HG02763 (cell line): ENCODE measurements around the gene MARCO.
"Not testable (repeated sequence)": the region's sequence is repeated elsewhere in the genome, so short reads cannot be mapped to it uniquely, and the experiment has no call there.

ENCODE experiments used
- ATAC-seq: cut with Tn5 transposase; IDR thresholded peaks from one replicate; pipeline ENCODE4 v1.9.1; 2021; ENCODE audit warnings: mild to moderate bottlenecking, moderate library complexity; ENCODE audit not compliant: unreplicated experiment

Gene MARCO

GRCh38 chr2:118925981-118926380 is 16.0 kb upstream of the MARCO start:
- no peak for ATAC-seq

GRCh38 chr2:118929059-118929458 is 12.9 kb upstream of the MARCO start:
- no peak for ATAC-seq

- no peak for ATAC-seq
Observed at GRCh38 chr2:118932949-118933348, 9.0 kb upstream of the MARCO start.

DNA sequence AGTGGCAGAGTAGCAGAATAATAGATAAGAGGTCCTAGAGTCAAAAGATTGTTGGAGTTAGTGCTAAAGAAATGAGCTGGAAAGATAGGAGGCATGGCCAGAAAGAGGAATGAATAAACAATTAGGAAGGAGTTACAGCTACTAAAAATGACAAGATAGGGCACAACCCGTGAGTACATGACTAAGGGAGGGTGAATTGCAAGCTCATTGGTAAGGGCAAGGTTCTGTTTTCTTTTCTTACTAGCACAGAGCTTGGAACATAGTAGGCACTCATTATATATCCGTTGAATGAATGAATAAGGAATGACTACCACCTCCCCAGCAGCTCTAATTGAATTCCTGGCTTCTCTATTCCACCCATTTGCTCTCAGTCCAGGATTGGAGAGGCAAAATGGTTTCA is 5.7 kb upstream of the MARCO start:
- ATAC-seq, result no peak

- no peak for ATAC-seq
Observed at GRCh38 chr2:118936936-118937335, 5.1 kb upstream of the MARCO start.

GRCh38 chr2:118937817-118938216 is 4.2 kb upstream of the MARCO start:
- ATAC-seq, result no peak

GRCh38 chr2:118939994-118940393 is 2.0 kb upstream of the MARCO start:
- ATAC-seq, result no peak

DNA sequence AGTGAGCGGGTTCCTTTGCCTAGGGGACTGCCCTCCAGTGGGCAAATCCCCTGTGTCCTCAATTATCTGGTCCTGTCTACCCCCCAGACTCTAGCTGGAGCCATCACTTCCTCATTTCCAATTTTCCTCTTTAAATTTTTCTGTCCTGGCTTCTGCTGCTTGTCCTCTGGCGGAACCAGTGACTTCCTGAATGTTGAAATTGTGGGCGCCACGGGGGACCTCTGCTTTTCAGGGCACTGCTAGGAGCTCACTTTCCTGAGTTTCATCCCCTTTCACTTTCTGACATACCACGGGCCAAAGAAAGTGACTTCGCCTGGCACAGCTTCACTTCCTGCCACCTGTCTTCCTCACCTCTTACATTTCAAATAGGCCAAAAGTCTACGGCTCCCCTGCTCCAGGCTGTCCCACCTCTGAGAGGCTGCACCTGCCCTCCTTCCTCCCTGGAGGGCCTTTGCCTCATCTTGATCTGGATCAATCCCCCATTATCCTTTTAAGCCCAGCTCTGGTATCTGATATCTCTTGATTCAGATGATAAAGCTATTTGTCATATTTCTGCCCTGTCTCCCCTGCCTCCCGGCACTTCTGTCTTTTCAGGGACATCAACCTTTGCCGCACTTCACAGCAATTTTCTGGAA is 1.4 kb upstream of the MARCO start:
- no peak for ATAC-seq

- no peak for ATAC-seq
Observed at GRCh38 chr2:118943286-118943685, 1.3 kb downstream of the MARCO start.

- ATAC-seq, result no peak
Observed at GRCh38 chr2:118945881-118946280, 3.9 kb downstream of the MARCO start.

DNA sequence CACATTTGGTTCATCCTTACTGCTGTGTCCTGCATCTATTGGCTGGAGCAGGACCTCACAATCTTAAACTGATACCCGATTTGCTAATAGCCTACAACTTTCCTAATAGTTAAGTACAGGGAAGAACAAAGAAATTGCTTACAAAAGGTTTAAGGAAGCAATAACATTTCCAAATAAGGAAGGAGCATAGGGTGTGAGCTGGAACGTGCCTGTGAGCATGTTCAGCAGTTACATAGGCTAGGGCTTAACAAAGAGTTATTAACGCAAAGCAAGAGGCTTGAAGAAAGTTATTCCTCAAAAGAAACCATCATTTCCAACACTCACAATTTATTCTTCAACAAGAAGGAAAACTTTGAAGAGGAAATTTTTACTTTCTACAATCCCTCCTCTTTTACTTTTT is 6.3 kb downstream of the MARCO start:
- not testable (repeated sequence) for ATAC-seq

- no peak for ATAC-seq
Observed at GRCh38 chr2:118954297-118955060, 12.5 kb downstream of the MARCO start.

DNA sequence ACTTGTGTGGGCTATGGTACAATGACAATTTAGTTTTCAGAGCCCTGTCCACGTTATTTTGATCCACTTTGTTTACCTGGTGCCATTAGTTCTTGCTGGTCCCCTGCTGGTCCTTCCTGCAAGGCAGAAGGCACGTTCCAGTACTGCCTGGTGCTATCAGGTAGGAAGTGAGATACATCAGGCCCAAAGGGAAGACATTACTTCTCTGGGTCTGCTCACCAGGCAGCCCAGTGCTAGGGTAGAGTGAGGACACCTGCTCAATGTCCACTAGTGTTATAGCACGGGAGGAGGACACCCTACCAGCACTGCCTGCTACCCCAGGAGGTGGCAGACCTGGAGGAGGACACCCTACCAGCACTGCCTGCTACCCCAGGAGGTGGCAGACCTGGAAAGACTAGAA is 23.7 kb downstream of the MARCO start:
- ATAC-seq, result no peak

GRCh38 chr2:118967124-118967880 is 25.3 kb downstream of the MARCO start:
- no peak for ATAC-seq

DNA sequence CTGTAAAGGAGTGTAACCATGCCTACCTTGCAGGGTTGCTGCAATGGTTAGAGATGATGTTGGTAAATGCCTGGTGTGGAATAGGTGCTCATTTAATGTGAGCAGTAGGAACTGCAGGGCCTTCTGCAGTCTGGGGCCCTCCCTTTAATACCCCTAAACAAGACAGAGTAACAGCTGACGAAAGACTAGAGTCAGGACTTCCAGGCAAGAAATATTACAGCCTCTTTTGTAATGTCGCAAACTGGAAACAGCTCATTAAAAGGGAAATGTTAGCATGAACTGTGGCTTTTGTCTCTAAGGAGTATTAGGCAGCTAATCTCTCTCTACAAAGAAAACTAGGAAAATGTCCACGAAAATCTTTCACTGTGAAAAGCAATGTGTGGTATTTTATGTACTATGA is 26.0 kb downstream of the MARCO start:
- ATAC-seq, result no peak

DNA sequence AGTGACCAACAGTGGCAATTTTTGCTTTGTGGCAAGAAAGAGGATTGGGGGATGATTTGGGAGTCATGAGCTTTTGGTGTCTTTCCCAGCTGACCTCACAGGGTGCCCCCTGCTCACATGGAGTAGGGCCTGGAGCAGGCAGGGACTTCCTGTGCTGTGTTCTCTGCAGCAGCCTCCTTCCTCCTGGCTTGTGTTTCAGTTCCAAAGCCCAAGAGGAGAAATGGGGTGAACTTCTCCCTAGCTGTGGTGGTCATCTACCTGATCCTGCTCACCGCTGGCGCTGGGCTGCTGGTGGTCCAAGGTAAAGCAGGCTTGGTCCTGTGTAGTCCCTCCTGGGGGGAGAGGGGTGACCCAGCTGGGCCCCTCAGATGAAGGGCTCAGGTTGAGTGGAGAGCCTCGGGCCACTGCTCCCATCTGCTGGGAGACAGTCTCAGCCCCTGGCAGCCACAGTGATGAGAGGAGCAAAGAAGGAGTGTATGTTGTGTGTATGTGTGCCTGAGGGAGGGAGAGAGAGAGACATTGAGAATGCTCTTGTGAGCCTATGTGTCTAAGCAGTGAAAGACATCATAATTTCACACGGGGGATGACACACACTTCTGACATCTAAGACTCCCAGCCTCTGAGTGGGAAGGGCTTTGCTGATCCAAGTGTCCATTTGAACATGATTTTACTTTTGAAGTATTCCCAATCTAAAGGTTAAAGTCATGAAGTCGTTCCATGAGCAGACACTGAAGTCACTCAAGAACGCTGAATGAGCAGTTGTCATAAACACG is 27.2 kb downstream of the MARCO start:
- no peak for ATAC-seq

DNA sequence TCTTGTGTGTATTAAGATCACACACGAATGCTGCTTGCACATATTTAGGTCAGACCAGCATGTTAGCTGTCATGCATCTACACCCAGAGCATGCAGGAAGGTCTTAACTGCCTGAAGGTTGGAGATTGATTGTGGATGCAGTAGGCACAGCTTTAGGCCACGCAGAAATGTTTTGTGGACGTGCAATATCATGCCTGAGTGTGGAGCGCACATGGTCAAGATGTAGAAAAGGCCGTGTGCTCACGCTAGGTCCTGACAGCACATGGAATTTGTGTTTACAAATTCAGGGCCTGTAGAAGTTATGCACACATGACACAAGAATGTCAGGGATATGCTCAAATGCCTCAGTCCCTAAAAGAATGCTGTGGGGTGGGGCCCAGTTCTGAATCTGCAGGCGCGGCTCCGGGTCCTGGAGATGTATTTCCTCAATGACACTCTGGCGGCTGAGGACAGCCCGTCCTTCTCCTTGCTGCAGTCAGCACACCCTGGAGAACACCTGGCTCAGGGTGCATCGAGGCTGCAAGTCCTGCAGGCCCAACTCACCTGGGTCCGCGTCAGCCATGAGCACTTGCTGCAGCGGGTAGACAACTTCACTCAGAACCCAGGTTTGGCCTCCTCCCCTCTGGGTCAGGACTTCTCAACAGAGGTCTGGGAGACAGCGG is 27.9 kb downstream of the MARCO start:
- ATAC-seq, result no peak

DNA sequence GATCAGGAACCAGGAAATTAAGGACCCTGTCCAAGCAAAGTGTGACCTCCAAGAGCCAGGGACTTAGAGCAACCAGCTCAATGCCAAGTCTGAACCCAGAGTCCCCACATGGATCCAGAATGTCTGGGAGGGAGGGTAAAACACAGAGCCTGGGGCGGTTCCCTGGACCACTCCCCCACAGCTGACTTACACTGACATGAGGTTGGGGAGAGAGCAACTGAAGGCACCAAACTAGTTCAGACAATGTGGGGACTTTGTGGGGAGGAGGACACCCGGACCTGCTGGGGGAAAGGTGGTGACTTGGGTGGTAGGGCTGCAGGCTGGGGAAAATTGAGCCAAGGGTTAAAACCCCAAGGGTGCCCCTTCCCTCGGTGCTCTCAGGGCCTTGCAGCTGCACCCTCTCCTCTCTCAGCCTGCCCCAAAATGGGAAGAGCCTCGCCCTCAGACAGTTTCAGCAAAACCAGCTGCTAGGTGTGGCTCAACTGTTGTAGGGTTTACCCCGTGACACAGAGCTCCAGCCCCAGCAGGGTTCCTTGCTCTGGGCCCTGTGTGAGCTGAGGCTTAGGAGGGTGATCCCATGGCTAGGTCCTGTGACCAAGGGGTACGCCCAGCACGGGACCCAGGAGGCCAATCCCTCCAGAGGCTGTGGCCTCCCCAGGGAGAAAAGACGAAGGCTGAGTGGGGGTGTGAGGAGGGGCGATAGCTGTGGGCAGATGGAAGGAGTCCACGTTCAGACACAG is 28.6 kb downstream of the MARCO start:
- ATAC-seq, result no peak

DNA sequence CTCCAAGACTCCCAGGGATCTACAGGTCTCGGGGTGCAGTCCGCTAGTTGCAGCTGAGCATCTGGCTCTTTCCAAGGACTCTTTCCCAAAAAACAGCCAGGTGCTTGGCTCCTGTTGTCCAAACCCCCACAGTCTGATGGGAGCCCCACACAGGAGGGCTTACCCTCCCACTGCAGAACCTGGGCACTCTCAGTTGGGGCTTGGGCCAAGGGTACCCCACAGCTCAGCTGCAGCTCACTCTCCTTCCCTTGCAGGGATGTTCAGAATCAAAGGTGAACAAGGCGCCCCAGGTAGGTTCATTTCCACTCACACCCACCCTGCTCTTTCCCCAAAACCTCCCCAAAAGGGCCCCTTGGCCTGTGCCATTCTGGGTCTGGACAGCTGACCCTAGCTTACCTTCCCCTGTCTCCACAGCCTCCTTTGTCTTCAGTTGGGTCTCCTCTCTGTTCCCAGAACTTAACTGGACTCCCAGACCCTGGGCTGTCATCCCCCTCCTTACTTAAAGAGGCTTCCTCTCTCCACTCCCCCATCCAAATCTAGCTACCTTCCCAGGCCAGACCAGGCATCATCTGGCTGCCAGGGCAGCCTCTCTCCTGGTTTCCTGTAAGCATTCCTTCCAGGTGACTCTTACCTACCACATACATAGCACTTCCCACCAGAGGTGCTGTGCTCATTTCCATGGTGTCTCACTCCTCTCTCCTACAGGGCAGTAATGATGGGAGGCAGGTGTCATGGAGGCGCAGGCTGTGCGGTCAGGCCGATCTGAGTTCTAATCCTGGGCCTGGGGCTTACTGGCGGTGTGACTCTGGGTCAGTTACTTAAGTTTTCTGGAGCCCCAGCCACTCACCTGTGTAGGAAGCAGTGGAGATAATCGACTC is 29.5 kb downstream of the MARCO start:
- no peak for ATAC-seq
